Measurements from ENCODE around the gene IMPA2.

GRCh38 chr18:11962597-11962996, 18.7 kb upstream of the IMPA2 start:
- no peak for TF ChIP-seq CTCF (IDR thresholded peaks at IDR 0.05)
- no peak for TF ChIP-seq REST (IDR thresholded peaks at IDR 0.05; ENCODE audit: insufficient read depth in 1 of 2, low read depth in 2 of 2, low read length in 1 of 2)
- no peak for TF ChIP-seq POLR2AphosphoS5 (IDR thresholded peaks at IDR 0.05; ENCODE audit: low read depth, low read length)
